ENCODE data around the gene LILRB4. TPM values are rescaled to one million over a fixed set of nuclear protein-coding genes. Genes with fewer than 3 reads are reported as not detected.
"Not testable (repeated sequence)": the region's sequence is repeated elsewhere in the genome, so short reads cannot be mapped to it uniquely, and the experiment has no call there.

The LILRB4 gene
- total and polyA plus RNA-seq, 12 donors = 0.83 to 26.4 (median 10.6) TPM

DNA sequence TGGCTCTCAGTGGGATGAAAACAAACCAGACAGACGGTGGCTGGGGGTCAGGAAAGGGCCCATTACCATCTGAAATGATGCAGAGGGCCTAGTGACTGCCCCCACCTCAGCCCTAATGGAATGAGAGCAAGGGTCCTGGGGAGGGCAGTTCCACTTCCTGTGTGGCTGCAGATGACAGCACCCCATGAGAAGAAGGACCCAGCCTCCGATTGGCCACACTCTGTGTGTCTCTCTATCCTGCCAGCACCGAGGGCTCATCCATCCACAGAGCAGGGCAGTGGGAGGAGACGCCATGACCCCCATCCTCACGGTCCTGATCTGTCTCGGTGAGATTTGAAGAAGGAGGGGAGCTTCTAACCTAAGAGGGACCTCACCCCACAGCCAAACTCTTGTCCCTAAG, 32.0 kb upstream of the LILRB4 start:
- H3K36me3 ChIP-seq (replicated peaks in 1 of 2) = no peaks in the 10 kb centered on the region
- DNase-seq = no peak
- WGBS, 4 donors = 0 to 51% (median 32%) methylated on average over 1 to 6 of the region's 6 CpGs

DNA sequence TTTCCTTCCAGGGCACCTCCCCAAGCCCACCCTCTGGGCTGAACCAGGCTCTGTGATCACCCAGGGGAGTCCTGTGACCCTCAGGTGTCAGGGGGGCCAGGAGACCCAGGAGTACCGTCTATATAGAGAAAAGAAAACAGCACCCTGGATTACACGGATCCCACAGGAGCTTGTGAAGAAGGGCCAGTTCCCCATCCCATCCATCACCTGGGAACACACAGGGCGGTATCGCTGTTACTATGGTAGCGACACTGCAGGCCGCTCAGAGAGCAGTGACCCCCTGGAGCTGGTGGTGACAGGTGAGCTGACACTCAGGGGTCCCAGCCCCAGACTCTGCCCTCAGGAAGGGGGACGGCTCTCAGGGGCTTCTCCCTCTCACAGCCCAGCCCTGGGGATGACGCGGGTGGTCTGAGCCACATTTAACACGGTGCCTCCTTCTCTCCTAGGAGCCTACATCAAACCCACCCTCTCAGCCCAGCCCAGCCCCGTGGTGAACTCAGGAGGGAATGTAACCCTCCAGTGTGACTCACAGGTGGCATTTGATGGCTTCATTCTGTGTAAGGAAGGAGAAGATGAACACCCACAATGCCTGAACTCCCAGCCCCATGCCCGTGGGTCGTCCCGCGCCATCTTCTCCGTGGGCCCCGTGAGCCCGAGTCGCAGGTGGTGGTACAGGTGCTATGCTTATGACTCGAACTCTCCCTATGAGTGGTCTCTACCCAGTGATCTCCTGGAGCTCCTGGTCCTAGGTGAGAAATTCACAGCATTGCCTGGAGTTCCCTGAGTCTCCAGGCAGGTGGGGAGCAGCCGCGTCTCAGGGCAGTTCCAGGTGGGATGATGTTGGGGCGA, 31.1 kb upstream of the LILRB4 start:
- intact Hi-C loops (cut with DNase I); H3K4me3 ChIP-seq; H3K4me1 ChIP-seq (replicated peaks in 1 of 2); H3K36me3 ChIP-seq (replicated peaks in 1 of 2); H3K27me3 ChIP-seq; H3K9me3 ChIP-seq (replicated peaks in 1 of 3); DNase-seq; H3K27ac ChIP-seq: not testable (repeated sequence)
- 61 to 72% (median 67%) methylated on average over 10 to 23 of the region's 23 CpGs for WGBS, 4 donors

More for the DNA sequence above, 32.0 kb upstream of the LILRB4 start:
- no peaks in the 10 kb centered on the region for H3K4me1 ChIP-seq (replicated peaks in 1 of 2)
- peak overlapping the region in 1 of 4 donors; percentile 32 for H3K4me3 ChIP-seq
- H3K9me3 ChIP-seq (replicated peaks in 1 of 3) = no peaks in the 10 kb centered on the region
- H3K27ac ChIP-seq = peak overlapping the region in 1 of 5 donors; percentile 40
- TF ChIP-seq, protein P1, sequence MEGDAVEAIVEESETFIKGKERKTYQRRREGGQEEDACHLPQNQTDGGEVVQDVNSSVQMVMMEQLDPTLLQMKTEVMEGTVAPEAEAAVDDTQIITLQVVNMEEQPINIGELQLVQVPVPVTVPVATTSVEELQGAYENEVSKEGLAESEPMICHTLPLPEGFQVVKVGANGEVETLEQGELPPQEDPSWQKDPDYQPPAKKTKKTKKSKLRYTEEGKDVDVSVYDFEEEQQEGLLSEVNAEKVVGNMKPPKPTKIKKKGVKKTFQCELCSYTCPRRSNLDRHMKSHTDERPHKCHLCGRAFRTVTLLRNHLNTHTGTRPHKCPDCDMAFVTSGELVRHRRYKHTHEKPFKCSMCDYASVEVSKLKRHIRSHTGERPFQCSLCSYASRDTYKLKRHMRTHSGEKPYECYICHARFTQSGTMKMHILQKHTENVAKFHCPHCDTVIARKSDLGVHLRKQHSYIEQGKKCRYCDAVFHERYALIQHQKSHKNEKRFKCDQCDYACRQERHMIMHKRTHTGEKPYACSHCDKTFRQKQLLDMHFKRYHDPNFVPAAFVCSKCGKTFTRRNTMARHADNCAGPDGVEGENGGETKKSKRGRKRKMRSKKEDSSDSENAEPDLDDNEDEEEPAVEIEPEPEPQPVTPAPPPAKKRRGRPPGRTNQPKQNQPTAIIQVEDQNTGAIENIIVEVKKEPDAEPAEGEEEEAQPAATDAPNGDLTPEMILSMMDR (IDR thresholded peaks at IDR 0.05) = no peak
- TF ChIP-seq POLR2A (IDR thresholded peaks at IDR 0.05) = no peak
- H3K27me3 ChIP-seq = peaks cover 2% of the 10 kb centered on the region
- intact Hi-C loops (cut with DNase I) = no loop called here

- H3K36me3 ChIP-seq (replicated peaks in 1 of 2); H3K4me3 ChIP-seq; intact Hi-C loops (cut with DNase I); DNase-seq; H3K9me3 ChIP-seq (replicated peaks in 1 of 3); H3K27ac ChIP-seq; H3K4me1 ChIP-seq (replicated peaks in 1 of 2); H3K27me3 ChIP-seq: not testable (repeated sequence)
- WGBS, 4 donors = 67 to 79% (median 74%) methylated on average over 4 to 16 of the region's 16 CpGs
Measured at GRCh38 chr19:54632517-54632916, 30.3 kb upstream of the LILRB4 start.

GRCh38 chr19:54633401-54633800, 29.4 kb upstream of the LILRB4 start:
- intact Hi-C loops (cut with DNase I) = no loop called here
- Histone ChIP-seq H3K27me3 (peaks cover 2% of the 10 kb centered on the region), H3K4me1 (replicated peaks in 1 of 2) (no peaks in the 10 kb centered on the region), H3K36me3 (replicated peaks in 1 of 2) (no peaks in the 10 kb centered on the region), H3K4me3 (no peak overlapping the region), H3K9me3 (replicated peaks in 1 of 3) (no peaks in the 10 kb centered on the region), H3K27ac (no peak overlapping the region)
- DNase-seq = no peak
- TF ChIP-seq, protein P1 (IDR thresholded peaks at IDR 0.05) = no peak
- no peak for TF ChIP-seq POLR2A (IDR thresholded peaks at IDR 0.05)
- WGBS, 4 donors = 60 to 66% (median 64%) methylated on average over 6 to 7 of the region's 7 CpGs; no CpG with 5 or more reads in 1 of the 4 donors

GRCh38 chr19:54636081-54636480, 26.7 kb upstream of the LILRB4 start:
- H3K4me1 ChIP-seq (replicated peaks in 1 of 2); H3K27me3 ChIP-seq; intact Hi-C loops (cut with DNase I): not testable (repeated sequence)

DNA sequence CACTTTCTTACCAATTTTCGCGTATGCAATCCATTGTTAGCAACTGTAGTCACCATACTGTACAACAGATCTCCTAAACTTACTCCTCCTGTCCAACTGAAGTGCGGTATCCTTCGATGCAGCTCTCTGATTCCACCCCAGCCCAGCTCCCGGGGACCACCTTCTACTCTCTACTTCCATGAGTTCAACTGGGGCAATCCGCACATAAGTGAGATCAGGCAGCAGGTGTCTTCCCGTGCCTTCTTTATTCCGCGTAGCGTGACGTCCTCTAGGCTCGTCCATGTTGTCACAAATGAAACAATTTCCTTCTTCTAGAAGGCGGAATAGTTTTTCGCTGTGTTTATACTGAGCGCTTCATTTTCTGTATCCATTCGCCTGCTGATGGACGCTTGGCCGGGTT, 24.1 kb upstream of the LILRB4 start:
- H3K9me3 ChIP-seq (replicated peaks in 1 of 3) = no peaks in the 10 kb centered on the region
- no peaks in the 10 kb centered on the region for H3K27me3 ChIP-seq
- no peak for DNase-seq
- WGBS, 4 donors = 84 to 88% (median 86%) methylated on average over 18 of the region's 18 CpGs
- no peaks in the 10 kb centered on the region for H3K4me1 ChIP-seq (replicated peaks in 1 of 2)
- no peaks in the 10 kb centered on the region for H3K36me3 ChIP-seq (replicated peaks in 1 of 2)
- intact Hi-C loops (cut with DNase I) = no loop called here
- no peak overlapping the region for H3K4me3 ChIP-seq
- H3K27ac ChIP-seq = no peak overlapping the region
- no peak for TF ChIP-seq POLR2A (IDR thresholded peaks at IDR 0.05)

More at GRCh38 chr19:54636081-54636480, 26.7 kb upstream of the LILRB4 start:
- H3K36me3 ChIP-seq (replicated peaks in 1 of 2); H3K4me3 ChIP-seq; H3K9me3 ChIP-seq (replicated peaks in 1 of 3); DNase-seq; H3K27ac ChIP-seq: not testable (repeated sequence)
- WGBS, 4 donors = 15 to 52% (median 26%) methylated on average over 11 to 12 of the region's 12 CpGs

GRCh38 chr19:54642953-54643352, 19.8 kb upstream of the LILRB4 start:
- H3K4me1 ChIP-seq (replicated peaks in 1 of 2); intact Hi-C loops (cut with DNase I); H3K36me3 ChIP-seq (replicated peaks in 1 of 2); H3K4me3 ChIP-seq; H3K9me3 ChIP-seq (replicated peaks in 1 of 3); H3K27me3 ChIP-seq: not testable (repeated sequence)
- peak in 1 of 7 donors; percentile 14 for DNase-seq
- WGBS, 4 donors = 52 to 71% (median 57%) methylated on average over 5 of the region's 5 CpGs
- H3K27ac ChIP-seq = peak overlapping the region in 1 of 5 donors; percentile 40

GRCh38 chr19:54643583-54643982, 19.2 kb upstream of the LILRB4 start:
- H3K27me3 ChIP-seq = not testable (repeated sequence)
- peak in 1 of 7 donors; percentile 15 for DNase-seq
- WGBS, 4 donors = 58 to 71% (median 67%) methylated on average over 6 of the region's 6 CpGs

More at GRCh38 chr19:54643583-54643982, 19.2 kb upstream of the LILRB4 start:
- intact Hi-C loops (cut with DNase I); H3K4me3 ChIP-seq; H3K9me3 ChIP-seq (replicated peaks in 1 of 3); H3K36me3 ChIP-seq (replicated peaks in 1 of 2); H3K4me1 ChIP-seq (replicated peaks in 1 of 2): not testable (repeated sequence)
- H3K27ac ChIP-seq = peak overlapping the region in 2 of 5 donors; percentile 48 to 72
